Measurements from ENCODE around the gene DENR. TPM values are rescaled to one million over a fixed set of nuclear protein-coding genes. Genes with fewer than 3 reads are reported as not detected.
"Not testable (repeated sequence)": the region's sequence is repeated elsewhere in the genome, so short reads cannot be mapped to it uniquely, and the experiment has no call there.

Gene DENR
- total RNA-seq, 1 experiment from 2014 or later = 116 TPM

GRCh38 chr12:122803937-122804336 lies 51.3 kb downstream of the DENR start:
- Histone ChIP-seq H3K36me3 (ENCODE audit: insufficient read depth, low read length, poor library complexity, severe bottlenecking) (no peaks in the 10 kb centered on the region), H3K4me3 (ENCODE audit: low read depth, low read length, poor library complexity, severe bottlenecking) (no peak overlapping the region), H3K4me1 (ENCODE audit: insufficient read depth, low read length, poor library complexity, severe bottlenecking) (no peaks in the 10 kb centered on the region), H3K27ac (ENCODE audit: low read depth, low read length, poor library complexity, severe bottlenecking) (no peak overlapping the region), H3K27me3 (replicated peaks; ENCODE audit: insufficient read depth, low read depth, low read length, poor library complexity) (no peaks in the 10 kb centered on the region), H3K9me3 (ENCODE audit: low read depth, low read length, poor library complexity, severe bottlenecking) (no peaks in the 10 kb centered on the region)
- DNase-seq (ENCODE audit: low spot score) = no peak
- ChIA-PET CTCF (no interaction called here), POLR2A (ENCODE audit: low non-redundant PET) (no interaction called here)
- TF ChIP-seq EZH2 (IDR thresholded peaks at IDR 0.05; ENCODE audit: borderline replicate concordance, low read depth, low read length, poor library complexity, severe bottlenecking) (no peak), CTCF (conservative IDR thresholded peaks at IDR 0.05; ENCODE audit: low read depth, low read length) (no peak)
- no TSS peak for BruUV-seq (replicated peaks)
- intact Hi-C loops (cut with micrococcal nuclease; ENCODE audit: unreplicated experiment) = no loop called here

- CTCF ChIA-PET; H3K4me1 ChIP-seq (ENCODE audit: insufficient read depth, low read length, poor library complexity, severe bottlenecking); H3K9me3 ChIP-seq (ENCODE audit: low read depth, low read length, poor library complexity, severe bottlenecking); intact Hi-C loops (cut with micrococcal nuclease; ENCODE audit: unreplicated experiment); POLR2A ChIA-PET (ENCODE audit: low non-redundant PET); H3K36me3 ChIP-seq (ENCODE audit: insufficient read depth, low read length, poor library complexity, severe bottlenecking); H3K4me3 ChIP-seq (ENCODE audit: low read depth, low read length, poor library complexity, severe bottlenecking); DNase-seq (ENCODE audit: low spot score); H3K27ac ChIP-seq (ENCODE audit: low read depth, low read length, poor library complexity, severe bottlenecking); H3K27me3 ChIP-seq (replicated peaks; ENCODE audit: insufficient read depth, low read depth, low read length, poor library complexity); BruUV-seq (replicated peaks): not testable (repeated sequence)
These were observed 52.3 kb downstream of the DENR start for GRCh38 chr12:122804957-122805356.

GRCh38 chr12:122807651-122808050 lies 55.0 kb downstream of the DENR start:
- CTCF ChIA-PET = no interaction called here
- BruUV-seq (replicated peaks) = no TSS peak
- intact Hi-C loops (cut with micrococcal nuclease; ENCODE audit: unreplicated experiment) = no loop called here

More at GRCh38 chr12:122807651-122808050, 55.0 kb downstream of the DENR start:
- Histone ChIP-seq H3K27me3 (replicated peaks; ENCODE audit: insufficient read depth, low read depth, low read length, poor library complexity) (no peaks in the 10 kb centered on the region), H3K27ac (ENCODE audit: low read depth, low read length, poor library complexity, severe bottlenecking) (no peak overlapping the region), H3K36me3 (ENCODE audit: insufficient read depth, low read length, poor library complexity, severe bottlenecking) (no peaks in the 10 kb centered on the region), H3K4me1 (ENCODE audit: insufficient read depth, low read length, poor library complexity, severe bottlenecking) (no peaks in the 10 kb centered on the region), H3K9me3 (ENCODE audit: low read depth, low read length, poor library complexity, severe bottlenecking) (no peaks in the 10 kb centered on the region), H3K4me3 (ENCODE audit: low read depth, low read length, poor library complexity, severe bottlenecking) (no peak overlapping the region)
- POLR2A ChIA-PET (ENCODE audit: low non-redundant PET) = interaction anchor here (0.6 kb wide), 1 partner anchor 10 kb away, joined by 3 read pairs; no protein-coding TSS in a partner anchor
- TF ChIP-seq CTCF (conservative IDR thresholded peaks at IDR 0.05; ENCODE audit: low read depth, low read length) = no peak
- TF ChIP-seq EZH2 (IDR thresholded peaks at IDR 0.05; ENCODE audit: borderline replicate concordance, low read depth, low read length, poor library complexity, severe bottlenecking) = no peak
- DNase-seq (ENCODE audit: low spot score) = no peak
